ENCODE measurements around the gene TMEM101. TPM values are rescaled to one million over a fixed set of nuclear protein-coding genes. Genes with fewer than 3 reads are reported as not detected.
"Not testable (repeated sequence)": the region's sequence is repeated elsewhere in the genome, so short reads cannot be mapped to it uniquely, and the experiment has no call there.

TMEM101 gene
- total and polyA plus RNA-seq, 2 of the 13 experiments (the other 11 are each of a cell fraction or from before 2014, with no cell fraction given), result 72.0 to 100 TPM

DNA sequence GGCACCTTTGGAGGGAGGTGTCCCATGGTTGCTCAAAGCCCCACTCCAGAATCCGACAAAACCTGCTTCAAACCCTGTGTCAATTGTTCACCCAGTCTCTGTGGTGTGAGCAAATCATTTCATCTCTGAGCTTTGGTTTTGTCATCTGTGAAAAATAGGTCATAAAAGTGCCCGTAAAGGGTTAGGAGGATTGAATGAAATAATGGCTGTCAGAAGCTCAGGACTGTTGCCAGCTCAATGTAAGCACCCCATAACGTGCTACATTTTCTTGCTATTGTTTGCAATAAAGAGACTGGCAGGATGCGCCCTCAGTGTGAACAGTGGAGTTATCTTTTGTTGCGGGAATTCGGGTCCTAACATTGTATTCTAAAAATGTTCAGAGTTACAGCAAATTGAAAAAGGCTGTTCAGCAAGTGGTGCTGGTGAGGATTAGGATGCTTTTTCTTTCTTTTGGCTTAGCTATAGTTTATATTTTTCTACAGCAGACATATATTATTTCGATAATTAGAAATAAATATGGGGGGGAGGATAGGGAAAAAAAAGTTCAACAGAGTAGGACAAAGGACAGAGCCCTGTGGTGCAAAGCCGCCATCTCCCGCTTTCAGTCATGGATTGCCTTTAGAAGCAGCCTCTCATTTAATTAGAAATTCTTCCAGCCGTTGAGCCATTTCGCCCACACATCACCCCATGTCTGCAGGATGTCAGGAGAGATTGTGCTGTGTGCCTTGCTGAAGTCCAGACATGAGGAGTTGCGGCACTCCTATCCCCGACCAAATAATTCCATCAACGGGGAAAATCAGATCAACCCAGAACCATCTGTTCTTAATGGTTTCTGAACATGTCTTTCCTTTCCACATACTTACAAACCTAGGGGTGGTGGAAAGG lies 40.1 kb downstream of the TMEM101 start:
- DNase-seq (ENCODE audit: low spot score) (no peak), FAIRE-seq (no peak), ATAC-seq (no peak)
- H2AFZ ChIP-seq (ENCODE audit: low read length), result no peak overlapping the region
- H3K36me3 ChIP-seq (replicated peaks in 1 of 2; ENCODE audit: control insufficient read depth in 1 of 2, insufficient read depth in 2 of 2, low read length in 2 of 2), result no peaks in the 10 kb centered on the region
- 36% methylated on average over 14 of the region's 14 CpGs for WGBS (ENCODE audit: low lambda C conversion rate)
- no TSS peak for BruUV-seq (replicated peaks)
- H3K79me2 ChIP-seq (ENCODE audit: insufficient read depth, low read length), result no peaks in the 10 kb centered on the region
- in situ Hi-C loops (cut with HindIII; ENCODE audit: extremely low pct_ligation_motif_present, low pct_unique_long_range_greater_than_20kb), result no loop called here
- no peak overlapping the region for H3K9ac ChIP-seq (ENCODE audit: insufficient read depth, low read depth, low read length)
- H3K9me3 ChIP-seq (ENCODE audit: low read length), result no peaks in the 10 kb centered on the region
- H3K4me2 ChIP-seq (ENCODE audit: low read depth, low read length), result no peak overlapping the region
- H4K20me1 ChIP-seq (ENCODE audit: insufficient read depth, low read length), result no peaks in the 10 kb centered on the region
- POLR2A ChIA-PET, result interaction anchor here (1.3 kb wide), 1 partner anchor 9 kb away, joined by 5 read pairs; no protein-coding TSS in a partner anchor
- H3K4me3 ChIP-seq (replicated peaks in 1 of 3; ENCODE audit: insufficient read depth in 1 of 3, low read depth in 2 of 3, low read length in 3 of 3), result no peak overlapping the region
- peaks cover 5 to 44% of the 10 kb centered on the region in 2 experiments; a peak in 4 of 5 replicates for H3K27me3 ChIP-seq (ENCODE audit: control insufficient read depth in 1 of 2, insufficient read depth in 2 of 2, low read length in 2 of 2)
- CTCF ChIA-PET (ENCODE audit: low intra/inter-chr PET ratio, low total read pairs), result no interaction called here
- intact Hi-C loops (cut with micrococcal nuclease; ENCODE audit: unreplicated experiment), result no loop called here
- H3K4me1 ChIP-seq (ENCODE audit: insufficient read depth, low read length), result peaks cover 64% of the 10 kb centered on the region
- TF ChIP-seq MZF1 (CRISPR knock-in tag; IDR thresholded peaks at IDR 0.05; ENCODE audit: borderline replicate concordance) (no peak), EZH2 (conservative IDR thresholded peaks at IDR 0.05; ENCODE audit: low read depth, low read length) (0 out of 2 replicates have a peak, but pooled peaks have one; percentile 52)
- H3K27ac ChIP-seq (ENCODE audit: extremely low read length, insufficient read depth, low read length), result no peak overlapping the region

DNA sequence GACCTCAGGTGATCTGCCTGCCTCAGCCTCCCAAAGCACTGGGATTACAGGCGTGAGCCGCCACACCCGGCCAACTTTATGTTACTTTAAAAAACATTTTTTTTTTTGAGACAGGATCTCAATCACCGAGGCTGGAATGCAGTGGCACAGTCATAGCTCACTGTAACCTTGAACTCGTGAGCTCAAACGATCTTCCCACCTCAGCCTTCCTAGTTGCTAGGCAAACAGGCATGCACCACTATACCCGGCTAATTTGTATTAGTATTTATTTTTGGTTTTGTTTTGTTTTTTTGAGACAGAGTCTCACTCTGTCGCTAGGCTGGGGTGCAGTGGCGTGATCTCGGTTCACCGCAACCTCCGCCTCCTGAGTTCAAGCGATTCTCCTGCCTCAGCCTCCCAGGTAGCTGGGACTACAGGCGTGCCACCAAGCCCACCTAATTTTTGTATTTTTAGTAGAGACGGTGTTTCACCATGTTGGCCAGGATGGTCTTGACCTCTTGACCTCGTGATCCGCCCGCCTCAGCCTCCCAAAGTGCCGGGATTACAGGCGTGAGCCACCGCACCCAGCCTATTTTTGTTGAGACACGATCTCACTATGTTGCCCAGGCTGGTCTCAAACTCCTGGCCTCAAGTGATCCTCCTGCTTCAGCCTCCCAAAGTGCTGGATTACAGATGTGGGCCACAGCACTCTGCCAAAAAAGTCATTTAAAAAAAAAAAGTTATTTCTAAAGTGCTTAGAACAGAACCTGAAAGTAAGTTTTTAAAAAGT lies 42.1 kb downstream of the TMEM101 start:
- H3K4me1 ChIP-seq (ENCODE audit: insufficient read depth, low read length), result peaks cover 67% of the 10 kb centered on the region
- H3K79me2 ChIP-seq (ENCODE audit: insufficient read depth, low read length); in situ Hi-C loops (cut with HindIII; ENCODE audit: extremely low pct_ligation_motif_present, low pct_unique_long_range_greater_than_20kb); H3K36me3 ChIP-seq (replicated peaks in 1 of 2; ENCODE audit: control insufficient read depth in 1 of 2, insufficient read depth in 2 of 2, low read length in 2 of 2); H3K9me3 ChIP-seq (ENCODE audit: low read length); BruUV-seq (replicated peaks); intact Hi-C loops (cut with micrococcal nuclease; ENCODE audit: unreplicated experiment); CTCF ChIA-PET (ENCODE audit: low intra/inter-chr PET ratio, low total read pairs); H2AFZ ChIP-seq (ENCODE audit: low read length); H4K20me1 ChIP-seq (ENCODE audit: insufficient read depth, low read length); H3K4me3 ChIP-seq (replicated peaks in 1 of 3; ENCODE audit: insufficient read depth in 1 of 3, low read depth in 2 of 3, low read length in 3 of 3): not testable (repeated sequence)
- ATAC-seq (peak; percentile 81), FAIRE-seq (peak; percentile 66), DNase-seq (ENCODE audit: low spot score) (peak; percentile 85)
- peak overlapping the region; percentile 45 for H3K27ac ChIP-seq (ENCODE audit: extremely low read length, insufficient read depth, low read length)
- peak overlapping the region; percentile 2; the same call in 1 of the 2 replicates for H3K9ac ChIP-seq (ENCODE audit: insufficient read depth, low read depth, low read length)
- peaks cover 3 to 31% of the 10 kb centered on the region in 2 experiments; a peak in 3 of 5 replicates for H3K27me3 ChIP-seq (ENCODE audit: control insufficient read depth in 1 of 2, insufficient read depth in 2 of 2, low read length in 2 of 2)
- POLR2A ChIA-PET, result interaction anchor here (0.6 to 1.3 kb wide), 2 partner anchors 11 to 36 kb away, joined by 3 to 5 read pairs; no protein-coding TSS in a partner anchor
- WGBS (ENCODE audit: low lambda C conversion rate), result 24% methylated on average over 22 of the region's 22 CpGs
- H3K4me2 ChIP-seq (ENCODE audit: low read depth, low read length), result peak overlapping the region; percentile 16
- TF ChIP-seq ZMYM2 (CRISPR knock-in tag; IDR thresholded peaks at IDR 0.05) (peak; percentile 86), ZNF331 (CRISPR knock-in tag; IDR thresholded peaks at IDR 0.05) (peak; percentile 54; the same call in 1 of the 2 replicates), DPF2 (CRISPR knock-in tag; IDR thresholded peaks at IDR 0.05; ENCODE audit: borderline replicate concordance, low read depth) (0 out of 2 replicates have a peak, but pooled peaks have one; percentile 41), ZNF772 (CRISPR knock-in tag; IDR thresholded peaks at IDR 0.05) (0 out of 2 replicates have a peak, but pooled peaks have one; percentile 22)
- TF ChIP-seq, protein P1, sequence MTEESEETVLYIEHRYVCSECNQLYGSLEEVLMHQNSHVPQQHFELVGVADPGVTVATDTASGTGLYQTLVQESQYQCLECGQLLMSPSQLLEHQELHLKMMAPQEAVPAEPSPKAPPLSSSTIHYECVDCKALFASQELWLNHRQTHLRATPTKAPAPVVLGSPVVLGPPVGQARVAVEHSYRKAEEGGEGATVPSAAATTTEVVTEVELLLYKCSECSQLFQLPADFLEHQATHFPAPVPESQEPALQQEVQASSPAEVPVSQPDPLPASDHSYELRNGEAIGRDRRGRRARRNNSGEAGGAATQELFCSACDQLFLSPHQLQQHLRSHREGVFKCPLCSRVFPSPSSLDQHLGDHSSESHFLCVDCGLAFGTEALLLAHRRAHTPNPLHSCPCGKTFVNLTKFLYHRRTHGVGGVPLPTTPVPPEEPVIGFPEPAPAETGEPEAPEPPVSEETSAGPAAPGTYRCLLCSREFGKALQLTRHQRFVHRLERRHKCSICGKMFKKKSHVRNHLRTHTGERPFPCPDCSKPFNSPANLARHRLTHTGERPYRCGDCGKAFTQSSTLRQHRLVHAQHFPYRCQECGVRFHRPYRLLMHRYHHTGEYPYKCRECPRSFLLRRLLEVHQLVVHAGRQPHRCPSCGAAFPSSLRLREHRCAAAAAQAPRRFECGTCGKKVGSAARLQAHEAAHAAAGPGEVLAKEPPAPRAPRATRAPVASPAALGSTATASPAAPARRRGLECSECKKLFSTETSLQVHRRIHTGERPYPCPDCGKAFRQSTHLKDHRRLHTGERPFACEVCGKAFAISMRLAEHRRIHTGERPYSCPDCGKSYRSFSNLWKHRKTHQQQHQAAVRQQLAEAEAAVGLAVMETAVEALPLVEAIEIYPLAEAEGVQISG (CRISPR knock-in tag; IDR thresholded peaks at IDR 0.05), result 0 out of 2 replicates have a peak, but pooled peaks have one; percentile 26

Measured in HepG2 (cell line).